Raji (cell line): Measurements from ENCODE around the gene SUCNR1.

Experiments
- POLR2A ChIP-seq: IDR thresholded peaks from 2 replicates; pipeline ENCODE4 v1.6.1; 2011; ENCODE audit warnings: low read depth, low read length, control low read depth; ENCODE audit not compliant: insufficient read depth

The SUCNR1 gene

GRCh38 chr3:151873398-151873797, at the start of gene SUCNR1:
Gene SUCNR1, plus strand, starts transcription at chr3:151873643. Its CDS starts 6,250 bp downstream, at chr3:151879893.
- no peak for TF ChIP-seq POLR2A

GRCh38 chr3:151827816-151828215, 45.6 kb upstream of the SUCNR1 start:
- no peak for TF ChIP-seq POLR2A

- no peak for TF ChIP-seq POLR2A
Measured at GRCh38 chr3:151835751-151836525, 37.5 kb upstream of the SUCNR1 start.

- TF ChIP-seq POLR2A = no peak
Measured at GRCh38 chr3:151837057-151837456, 36.4 kb upstream of the SUCNR1 start.

GRCh38 chr3:151838574-151839312, 34.7 kb upstream of the SUCNR1 start:
- no peak for TF ChIP-seq POLR2A

- TF ChIP-seq POLR2A = no peak
Measured at GRCh38 chr3:151839313-151839631, 34.2 kb upstream of the SUCNR1 start.

- TF ChIP-seq POLR2A = no peak
Measured at GRCh38 chr3:151841801-151842200, 31.6 kb upstream of the SUCNR1 start.

- TF ChIP-seq POLR2A = no peak
Measured at GRCh38 chr3:151843275-151843674, 30.2 kb upstream of the SUCNR1 start.

GRCh38 chr3:151845306-151845905, 28.0 kb upstream of the SUCNR1 start:
- TF ChIP-seq POLR2A = no peak

GRCh38 chr3:151852074-151852811, 21.2 kb upstream of the SUCNR1 start:
- no peak for TF ChIP-seq POLR2A

GRCh38 chr3:151856118-151856517, 17.3 kb upstream of the SUCNR1 start:
- no peak for TF ChIP-seq POLR2A

- no peak for TF ChIP-seq POLR2A
Measured at GRCh38 chr3:151856641-151857040, 16.8 kb upstream of the SUCNR1 start.

GRCh38 chr3:151859233-151859673, 14.2 kb upstream of the SUCNR1 start:
- no peak for TF ChIP-seq POLR2A

GRCh38 chr3:151859905-151860304, 13.5 kb upstream of the SUCNR1 start:
- no peak for TF ChIP-seq POLR2A

- no peak for TF ChIP-seq POLR2A
Measured at GRCh38 chr3:151863611-151864010, 9.8 kb upstream of the SUCNR1 start.
